HG03442 (cell line): ENCODE measurements around the gene CCDC12.

Source experiments
- ATAC-seq: cut with Tn5 transposase; IDR thresholded peaks from one replicate; pipeline ENCODE4 v1.9.1; 2021; ENCODE audit warnings: mild to moderate bottlenecking, moderate library complexity; ENCODE audit not compliant: unreplicated experiment

Gene CCDC12

GRCh38 chr3:46908294-46908985 lies 68.1 kb downstream of the CCDC12 start:
- ATAC-seq: no peak

- no peak for ATAC-seq
Measured at GRCh38 chr3:46907960-46908293, 68.6 kb downstream of the CCDC12 start.

GRCh38 chr3:46907271-46907670 lies 69.3 kb downstream of the CCDC12 start:
- ATAC-seq: no peak

- no peak for ATAC-seq
Measured at GRCh38 chr3:46906471-46907058, 70.0 kb downstream of the CCDC12 start.

GRCh38 chr3:46905661-46906451 lies 70.7 kb downstream of the CCDC12 start:
- no peak for ATAC-seq

GRCh38 chr3:46905213-46905560 lies 71.4 kb downstream of the CCDC12 start:
- ATAC-seq: no peak

GRCh38 chr3:46904303-46905212 lies 72.0 kb downstream of the CCDC12 start:
- ATAC-seq: no peak

- ATAC-seq: no peak
Measured at GRCh38 chr3:46903341-46904302, 72.9 kb downstream of the CCDC12 start.

- no peak for ATAC-seq
Measured at GRCh38 chr3:46902188-46902631, 74.3 kb downstream of the CCDC12 start.

GRCh38 chr3:46901591-46902187 lies 74.9 kb downstream of the CCDC12 start:
- ATAC-seq: no peak

- no peak for ATAC-seq
Measured at GRCh38 chr3:46901061-46901460, 75.5 kb downstream of the CCDC12 start.

- no peak for ATAC-seq
Measured at GRCh38 chr3:46900356-46900755, 76.2 kb downstream of the CCDC12 start.

GRCh38 chr3:46900007-46900292 lies 76.6 kb downstream of the CCDC12 start:
- no peak for ATAC-seq

GRCh38 chr3:46899151-46900006 lies 77.2 kb downstream of the CCDC12 start:
- ATAC-seq: no peak

GRCh38 chr3:46898321-46899150 lies 78.0 kb downstream of the CCDC12 start:
- no peak for ATAC-seq

- no peak for ATAC-seq
Measured at GRCh38 chr3:46897829-46898320, 78.7 kb downstream of the CCDC12 start.

GRCh38 chr3:46897031-46897430 lies 79.5 kb downstream of the CCDC12 start:
- ATAC-seq: no peak

- ATAC-seq: no peak
Measured at GRCh38 chr3:46896386-46896785, 80.2 kb downstream of the CCDC12 start.
